ENCODE measurements around the gene ZNF668. TPM values are rescaled to one million over a fixed set of nuclear protein-coding genes. Genes with fewer than 3 reads are reported as not detected.

ZNF668 gene
- total and polyA plus RNA-seq, 2 of the 13 experiments (the other 11 are each of a cell fraction or from before 2014, with no cell fraction given), result 3.8 to 9.8 TPM

DNA sequence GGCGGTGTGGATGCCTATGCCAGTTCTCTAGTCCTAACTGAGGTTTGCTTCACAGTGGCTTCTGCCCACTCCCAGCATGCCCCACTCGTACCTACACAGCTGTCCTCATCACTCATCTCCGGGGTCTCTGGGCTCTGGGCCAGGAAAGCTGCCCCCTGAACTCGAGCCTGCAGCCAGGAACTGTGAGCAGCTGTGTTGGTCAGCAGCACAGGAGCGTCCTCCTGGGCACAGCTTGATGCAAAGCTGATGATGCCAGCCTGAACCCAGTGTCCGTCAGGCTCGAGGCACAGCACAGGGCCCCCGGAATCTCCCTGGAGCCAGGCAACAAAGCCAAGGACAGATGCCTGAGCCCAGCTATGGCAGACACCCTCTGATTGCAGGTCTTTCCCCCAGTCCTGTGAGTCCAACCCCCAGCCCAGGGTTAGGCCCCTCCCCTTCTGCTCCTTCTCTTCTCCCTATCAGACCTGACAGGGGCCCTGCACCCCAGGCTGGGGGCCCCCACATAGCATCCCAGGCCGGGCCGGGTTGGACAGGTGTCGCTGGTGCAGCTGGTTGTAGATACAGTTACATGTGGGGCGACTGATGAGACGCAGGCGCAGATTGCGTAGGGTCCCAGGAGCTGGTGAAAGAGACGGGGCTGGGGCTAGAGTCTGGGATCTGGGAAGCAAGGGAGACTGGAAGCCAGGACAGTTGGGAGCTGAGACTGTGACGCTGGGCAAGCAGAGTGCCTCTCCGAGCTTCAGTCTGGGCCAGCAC lies 12.0 kb upstream of the ZNF668 start (continued):
- TF ChIP-seq ZNF609 (CRISPR knock-in tag; IDR thresholded peaks at IDR 0.05; ENCODE audit: borderline replicate concordance) (no peak), SETDB1 (CRISPR knock-in tag; IDR thresholded peaks at IDR 0.05; ENCODE audit: borderline replicate concordance) (no peak), JDP2 (CRISPR knock-in tag; IDR thresholded peaks at IDR 0.05; ENCODE audit: borderline replicate concordance) (no peak), ZNF552 (CRISPR knock-in tag; IDR thresholded peaks at IDR 0.05; ENCODE audit: borderline replicate concordance) (no peak), ZBTB20 (CRISPR knock-in tag; IDR thresholded peaks at IDR 0.05; ENCODE audit: borderline replicate concordance, low read depth) (no peak), ZFAT (CRISPR knock-in tag; conservative IDR thresholded peaks at IDR 0.05) (no peak), TCF7 (IDR thresholded peaks at IDR 0.05; ENCODE audit: low read depth) (no peak), HNRNPLL (IDR thresholded peaks at IDR 0.05; ENCODE audit: low read depth, low read length, poor library complexity, severe bottlenecking) (peak; percentile 12), ZIK1 (CRISPR knock-in tag; IDR thresholded peaks at IDR 0.05; ENCODE audit: borderline replicate concordance, low read depth) (no peak), ZBTB33 (CRISPR knock-in tag; IDR thresholded peaks at IDR 0.05) (no peak), AGO2 (optimal IDR thresholded peaks at IDR 0.05; ENCODE audit: low read depth, low read length) (peak; percentile 84), ZNF354B (CRISPR knock-in tag; IDR thresholded peaks at IDR 0.05) (no peak), ZMYM2 (CRISPR knock-in tag; IDR thresholded peaks at IDR 0.05) (no peak), POGK (CRISPR knock-in tag; conservative IDR thresholded peaks at IDR 0.05) (no peak)
- TF ChIP-seq, protein P1, sequence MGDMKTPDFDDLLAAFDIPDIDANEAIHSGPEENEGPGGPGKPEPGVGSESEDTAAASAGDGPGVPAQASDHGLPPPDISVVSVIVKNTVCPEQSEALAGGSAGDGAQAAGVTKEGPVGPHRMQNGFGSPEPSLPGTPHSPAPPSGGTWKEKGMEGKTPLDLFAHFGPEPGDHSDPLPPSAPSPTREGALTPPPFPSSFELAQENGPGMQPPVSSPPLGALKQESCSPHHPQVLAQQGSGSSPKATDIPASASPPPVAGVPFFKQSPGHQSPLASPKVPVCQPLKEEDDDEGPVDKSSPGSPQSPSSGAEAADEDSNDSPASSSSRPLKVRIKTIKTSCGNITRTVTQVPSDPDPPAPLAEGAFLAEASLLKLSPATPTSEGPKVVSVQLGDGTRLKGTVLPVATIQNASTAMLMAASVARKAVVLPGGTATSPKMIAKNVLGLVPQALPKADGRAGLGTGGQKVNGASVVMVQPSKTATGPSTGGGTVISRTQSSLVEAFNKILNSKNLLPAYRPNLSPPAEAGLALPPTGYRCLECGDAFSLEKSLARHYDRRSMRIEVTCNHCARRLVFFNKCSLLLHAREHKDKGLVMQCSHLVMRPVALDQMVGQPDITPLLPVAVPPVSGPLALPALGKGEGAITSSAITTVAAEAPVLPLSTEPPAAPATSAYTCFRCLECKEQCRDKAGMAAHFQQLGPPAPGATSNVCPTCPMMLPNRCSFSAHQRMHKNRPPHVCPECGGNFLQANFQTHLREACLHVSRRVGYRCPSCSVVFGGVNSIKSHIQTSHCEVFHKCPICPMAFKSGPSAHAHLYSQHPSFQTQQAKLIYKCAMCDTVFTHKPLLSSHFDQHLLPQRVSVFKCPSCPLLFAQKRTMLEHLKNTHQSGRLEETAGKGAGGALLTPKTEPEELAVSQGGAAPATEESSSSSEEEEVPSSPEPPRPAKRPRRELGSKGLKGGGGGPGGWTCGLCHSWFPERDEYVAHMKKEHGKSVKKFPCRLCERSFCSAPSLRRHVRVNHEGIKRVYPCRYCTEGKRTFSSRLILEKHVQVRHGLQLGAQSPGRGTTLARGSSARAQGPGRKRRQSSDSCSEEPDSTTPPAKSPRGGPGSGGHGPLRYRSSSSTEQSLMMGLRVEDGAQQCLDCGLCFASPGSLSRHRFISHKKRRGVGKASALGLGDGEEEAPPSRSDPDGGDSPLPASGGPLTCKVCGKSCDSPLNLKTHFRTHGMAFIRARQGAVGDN (CRISPR knock-in tag; IDR thresholded peaks at IDR 0.05), result 0 out of 2 replicates have a peak, but pooled peaks have one; percentile 15

All from HepG2 (cell line).